Right lobe of liver (tissue), 4 donors: ENCODE data around the gene GPC6.

Source experiments
- CTCF ChIP-seq, 4 donors: fragments of 200-600 bp in 3 of 4; fragments of 450-650 bp in 1 of 4; IDR thresholded peaks; one replicate each; pipeline versions ENCODE4 v1.5.1 to v1.8.0; 2016 to 2022; ENCODE audit warnings: antibody characterized with exemption in 4 of 4, mild to moderate bottlenecking in 2 of 4
- POLR2A ChIP-seq: fragments of 450-650 bp; IDR thresholded peaks from one replicate; pipeline ENCODE4 v1.6.1; 2017; ENCODE audit warnings: antibody characterized with exemption, mild to moderate bottlenecking
- donor health status: DM: no; HTN: no; CAD: no.
- donor health status: DM: no; HTN: no; CAD: no.
- donor health status: DM: no; HTN: yes; CAD: no.

GRCh38 chr13:94395860-94396259 is 1169.3 kb downstream of the GPC6 start:
- no peak for TF ChIP-seq CTCF (IDR thresholded peaks at IDR 0.05)
- TF ChIP-seq POLR2A, result no peak
